AG20443 (cell line): ENCODE data around the gene CST7.

Source experiments
- DNase-seq: peaks from one replicate; pipeline ENCODE4 v3.0.0; 2012; ENCODE audit warnings: low spot score, mixed read lengths

CST7 gene

GRCh38 chr20:25005220-25005619, 56.2 kb downstream of the CST7 start:
- peak; percentile 24 for DNase-seq

GRCh38 chr20:25005661-25006060, 56.6 kb downstream of the CST7 start:
- no peak for DNase-seq

- DNase-seq = no peak
These were observed 57.5 kb downstream of the CST7 start for GRCh38 chr20:25006431-25007167.

GRCh38 chr20:25007491-25008305, 58.6 kb downstream of the CST7 start:
- no peak for DNase-seq

GRCh38 chr20:25008388-25009217, 59.5 kb downstream of the CST7 start:
- no peak for DNase-seq
